GM23338 (cell line): ENCODE data around the gene XDH. TPM values are rescaled to one million over a fixed set of nuclear protein-coding genes. Genes with fewer than 3 reads are reported as not detected.

Experiments
- ATAC-seq: fragments of 200-7000 bp; cut with Tn5 transposase; 3 replicates; pipeline ENCODE4 v1.9.1; 2020
- DNase-seq: peaks from one replicate; pipeline ENCODE4 v3.0.0-alpha.2; 2015; ENCODE audit warnings: low spot score
- H2AFZ ChIP-seq: fragments of 200-600 bp; sonication (generic); 2 replicates; pipeline ENCODE4 v1.8.0; 2016; ENCODE audit warnings: antibody characterized with exemption, mild to moderate bottlenecking, moderate library complexity
- H3F3A ChIP-seq: fragments of 200-600 bp; sonication (generic); replicated peaks from 2 replicates; pipeline ENCODE4 v1.8.0; 2017; ENCODE audit warnings: antibody characterized with exemption, mixed run types, low read depth
- H3K27ac ChIP-seq: fragments of 200-600 bp; sonication (generic); 2 replicates; pipeline ENCODE4 v1.6.1; 2016; ENCODE audit warnings: low read depth
- H3K27me3 ChIP-seq: fragments of 200-600 bp; sonication (generic); 2 replicates; pipeline ENCODE4 v1.8.0; 2016; ENCODE audit warnings: mild to moderate bottlenecking, mixed run types, moderate library complexity; ENCODE audit not compliant: insufficient read depth
- H3K36me3 ChIP-seq: fragments of 200-600 bp; sonication (generic); 2 replicates; pipeline ENCODE4 v1.8.0; 2016; ENCODE audit warnings: mild to moderate bottlenecking; ENCODE audit not compliant: insufficient read depth
- H3K4me1 ChIP-seq: fragments of 200-600 bp; sonication (generic); 2 replicates; pipeline ENCODE4 v1.8.0; 2016; ENCODE audit warnings: mild to moderate bottlenecking, moderate library complexity; ENCODE audit not compliant: insufficient read depth
- H3K4me2 ChIP-seq: fragments of 200-600 bp; sonication (generic); 2 replicates; pipeline ENCODE4 v1.7.1; 2017; ENCODE audit warnings: mixed run types
- H3K4me3 ChIP-seq: fragments of 200-600 bp; sonication (generic); 2 replicates; pipeline ENCODE4 v1.6.1; 2016; ENCODE audit warnings: mixed run types
- H3K79me2 ChIP-seq: fragments of 200-600 bp; sonication (generic); replicated peaks from 2 replicates; pipeline ENCODE4 v1.8.0; 2017; ENCODE audit warnings: mild to moderate bottlenecking; ENCODE audit not compliant: insufficient read depth
- H3K9me2 ChIP-seq: fragments of 200-600 bp; sonication (generic); 2 replicates; pipeline ENCODE4 v1.8.0; 2017; ENCODE audit not compliant: insufficient read depth
- H4K20me1 ChIP-seq: fragments of 200-600 bp; sonication (generic); replicated peaks from 2 replicates; pipeline ENCODE4 v1.8.0; 2017; ENCODE audit warnings: mild to moderate bottlenecking; ENCODE audit not compliant: insufficient read depth
- H3K27ac Mint-ChIP-seq: 2 replicates; pipeline ENCODE4 v1.8.0; 2020; ENCODE audit warnings: inconsistent platforms, mild to moderate bottlenecking, moderate library complexity, mixed read lengths
- H3K27me3 Mint-ChIP-seq: 3 replicates; pipeline ENCODE4 v1.8.0; 2022; ENCODE audit warnings: low read depth, mild to moderate bottlenecking, moderate library complexity, mixed read lengths, inconsistent platforms; ENCODE audit not compliant: insufficient read depth, poor library complexity
- H3K36me3 Mint-ChIP-seq: 3 replicates; pipeline ENCODE4 v1.8.0; 2021; ENCODE audit warnings: low read depth, mild to moderate bottlenecking, inconsistent platforms, moderate library complexity, mixed read lengths
- H3K4me1 Mint-ChIP-seq: 3 replicates; pipeline ENCODE4 v1.8.0; 2020; ENCODE audit warnings: mild to moderate bottlenecking, inconsistent platforms, mixed read lengths
- H3K4me3 Mint-ChIP-seq: 3 replicates; pipeline ENCODE4 v1.8.0; 2021; ENCODE audit warnings: moderate library complexity, mild to moderate bottlenecking, inconsistent platforms, mixed read lengths
- H3K9me3 Mint-ChIP-seq: 3 replicates; pipeline ENCODE4 v1.8.0; 2020; ENCODE audit warnings: moderate library complexity, mild to moderate bottlenecking, inconsistent platforms, mixed read lengths
- POLR2AphosphoS5 ChIP-seq: IDR thresholded peaks from 2 replicates; pipeline ENCODE4 v1.6.1; 2016; ENCODE audit warnings: antibody characterized with exemption, low read depth
- ZNF114 ChIP-seq: fragments of 250-450 bp; sonication (Bioruptor Pico); IDR thresholded peaks from 2 replicates; pipeline ENCODE4 v1.5.0; 2020; ENCODE audit warnings: mild to moderate bottlenecking, moderate library complexity
- polyA plus RNA-seq: library from polyadenylated mRNA; unstranded; fragments of >200 nt; fragmentation: Nextera tagmentation; extraction: Ambion mirVana; gene quantifications from 2 replicates; pipeline ENCODE4 v1.2.1, GENCODE V29; 2016
- total RNA-seq: library from RNA; depleted of rRNA; stranded (reverse); fragments of >200 nt; shearing (Covaris generic); gene quantifications from 2 replicates; pipeline ENCODE4 v1.2.3, GENCODE V29; 2014
- TF ChIP-seq, protein P1 (sequence below): fragments of 250-450 bp; sonication (Bioruptor Pico); IDR thresholded peaks from 2 replicates; pipeline ENCODE4 v1.5.0; 2020; ENCODE audit warnings: mild to moderate bottlenecking, moderate library complexity
- TF ChIP-seq, protein P2 (sequence below), 2 experiments: fragments of 200-600 bp in 1 of 2; sonication (generic) in 1 of 2; conservative IDR thresholded peaks; 2 replicates each; pipeline versions ENCODE4 v1.5.1 to v1.6.1; 2016 to 2017; ENCODE audit warnings: antibody characterized with exemption in 2 of 2, low read depth in 2 of 2, mild to moderate bottlenecking in 2 of 2, moderate library complexity in 1 of 2
- TF ChIP-seq, protein P3 (sequence below): IDR thresholded peaks from 2 replicates; pipeline ENCODE4 v1.6.1; 2016; ENCODE audit warnings: antibody characterized with exemption

The XDH gene
- total and polyA plus RNA-seq, 2 experiments from 2014 or later = 0.55 to 0.87 TPM

DNA sequence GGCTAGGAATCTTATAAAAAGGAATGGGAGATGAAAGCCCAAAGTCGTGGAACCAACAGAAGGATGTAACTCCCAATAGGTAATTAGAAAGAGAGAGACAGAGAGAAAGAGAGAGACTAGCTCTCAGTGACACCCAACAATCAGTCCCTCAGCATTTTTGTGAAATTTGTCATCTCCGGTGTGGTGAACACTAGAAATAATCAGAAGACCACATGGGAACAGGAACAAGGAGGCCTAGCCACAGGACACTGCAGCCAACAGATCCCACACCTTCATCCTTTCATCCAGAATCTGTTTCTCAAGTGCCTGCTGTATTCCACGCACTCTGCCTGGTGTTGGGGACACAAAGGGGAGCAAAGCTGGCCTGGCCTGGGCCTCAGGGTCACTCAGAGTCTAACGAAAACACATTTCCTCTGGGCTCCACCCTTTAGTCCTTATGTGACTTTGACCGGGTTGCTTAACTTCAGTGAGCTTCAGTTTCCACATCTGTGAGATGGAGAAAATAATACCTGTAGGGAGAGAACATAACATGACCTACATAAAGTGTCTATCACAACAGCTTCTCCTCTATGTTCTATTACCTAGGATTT lies 127.5 kb downstream of the XDH start:
- no peak for ATAC-seq
- no peak overlapping the region for H3K4me3 Mint-ChIP-seq
- peaks cover 2% of the 10 kb centered on the region for H3K27me3 Mint-ChIP-seq
- Histone ChIP-seq H2AFZ (no peak overlapping the region), H3K27me3 (no peaks in the 10 kb centered on the region), H3K79me2 (no peaks in the 10 kb centered on the region), H3K27ac (no peak overlapping the region), H3K4me3 (no peak overlapping the region), H3K9me2 (peaks cover 11% of the 10 kb centered on the region; the same call in 1 of the 2 replicates), H3K4me1 (peaks cover 3% of the 10 kb centered on the region; the same call in 1 of the 2 replicates), H3K36me3 (no peaks in the 10 kb centered on the region), H3K4me2 (no peak overlapping the region), H4K20me1 (no peaks in the 10 kb centered on the region), H3F3A (no peaks in the 10 kb centered on the region)
- peaks cover 10% of the 10 kb centered on the region for H3K4me1 Mint-ChIP-seq
- TF ChIP-seq, protein P1, sequence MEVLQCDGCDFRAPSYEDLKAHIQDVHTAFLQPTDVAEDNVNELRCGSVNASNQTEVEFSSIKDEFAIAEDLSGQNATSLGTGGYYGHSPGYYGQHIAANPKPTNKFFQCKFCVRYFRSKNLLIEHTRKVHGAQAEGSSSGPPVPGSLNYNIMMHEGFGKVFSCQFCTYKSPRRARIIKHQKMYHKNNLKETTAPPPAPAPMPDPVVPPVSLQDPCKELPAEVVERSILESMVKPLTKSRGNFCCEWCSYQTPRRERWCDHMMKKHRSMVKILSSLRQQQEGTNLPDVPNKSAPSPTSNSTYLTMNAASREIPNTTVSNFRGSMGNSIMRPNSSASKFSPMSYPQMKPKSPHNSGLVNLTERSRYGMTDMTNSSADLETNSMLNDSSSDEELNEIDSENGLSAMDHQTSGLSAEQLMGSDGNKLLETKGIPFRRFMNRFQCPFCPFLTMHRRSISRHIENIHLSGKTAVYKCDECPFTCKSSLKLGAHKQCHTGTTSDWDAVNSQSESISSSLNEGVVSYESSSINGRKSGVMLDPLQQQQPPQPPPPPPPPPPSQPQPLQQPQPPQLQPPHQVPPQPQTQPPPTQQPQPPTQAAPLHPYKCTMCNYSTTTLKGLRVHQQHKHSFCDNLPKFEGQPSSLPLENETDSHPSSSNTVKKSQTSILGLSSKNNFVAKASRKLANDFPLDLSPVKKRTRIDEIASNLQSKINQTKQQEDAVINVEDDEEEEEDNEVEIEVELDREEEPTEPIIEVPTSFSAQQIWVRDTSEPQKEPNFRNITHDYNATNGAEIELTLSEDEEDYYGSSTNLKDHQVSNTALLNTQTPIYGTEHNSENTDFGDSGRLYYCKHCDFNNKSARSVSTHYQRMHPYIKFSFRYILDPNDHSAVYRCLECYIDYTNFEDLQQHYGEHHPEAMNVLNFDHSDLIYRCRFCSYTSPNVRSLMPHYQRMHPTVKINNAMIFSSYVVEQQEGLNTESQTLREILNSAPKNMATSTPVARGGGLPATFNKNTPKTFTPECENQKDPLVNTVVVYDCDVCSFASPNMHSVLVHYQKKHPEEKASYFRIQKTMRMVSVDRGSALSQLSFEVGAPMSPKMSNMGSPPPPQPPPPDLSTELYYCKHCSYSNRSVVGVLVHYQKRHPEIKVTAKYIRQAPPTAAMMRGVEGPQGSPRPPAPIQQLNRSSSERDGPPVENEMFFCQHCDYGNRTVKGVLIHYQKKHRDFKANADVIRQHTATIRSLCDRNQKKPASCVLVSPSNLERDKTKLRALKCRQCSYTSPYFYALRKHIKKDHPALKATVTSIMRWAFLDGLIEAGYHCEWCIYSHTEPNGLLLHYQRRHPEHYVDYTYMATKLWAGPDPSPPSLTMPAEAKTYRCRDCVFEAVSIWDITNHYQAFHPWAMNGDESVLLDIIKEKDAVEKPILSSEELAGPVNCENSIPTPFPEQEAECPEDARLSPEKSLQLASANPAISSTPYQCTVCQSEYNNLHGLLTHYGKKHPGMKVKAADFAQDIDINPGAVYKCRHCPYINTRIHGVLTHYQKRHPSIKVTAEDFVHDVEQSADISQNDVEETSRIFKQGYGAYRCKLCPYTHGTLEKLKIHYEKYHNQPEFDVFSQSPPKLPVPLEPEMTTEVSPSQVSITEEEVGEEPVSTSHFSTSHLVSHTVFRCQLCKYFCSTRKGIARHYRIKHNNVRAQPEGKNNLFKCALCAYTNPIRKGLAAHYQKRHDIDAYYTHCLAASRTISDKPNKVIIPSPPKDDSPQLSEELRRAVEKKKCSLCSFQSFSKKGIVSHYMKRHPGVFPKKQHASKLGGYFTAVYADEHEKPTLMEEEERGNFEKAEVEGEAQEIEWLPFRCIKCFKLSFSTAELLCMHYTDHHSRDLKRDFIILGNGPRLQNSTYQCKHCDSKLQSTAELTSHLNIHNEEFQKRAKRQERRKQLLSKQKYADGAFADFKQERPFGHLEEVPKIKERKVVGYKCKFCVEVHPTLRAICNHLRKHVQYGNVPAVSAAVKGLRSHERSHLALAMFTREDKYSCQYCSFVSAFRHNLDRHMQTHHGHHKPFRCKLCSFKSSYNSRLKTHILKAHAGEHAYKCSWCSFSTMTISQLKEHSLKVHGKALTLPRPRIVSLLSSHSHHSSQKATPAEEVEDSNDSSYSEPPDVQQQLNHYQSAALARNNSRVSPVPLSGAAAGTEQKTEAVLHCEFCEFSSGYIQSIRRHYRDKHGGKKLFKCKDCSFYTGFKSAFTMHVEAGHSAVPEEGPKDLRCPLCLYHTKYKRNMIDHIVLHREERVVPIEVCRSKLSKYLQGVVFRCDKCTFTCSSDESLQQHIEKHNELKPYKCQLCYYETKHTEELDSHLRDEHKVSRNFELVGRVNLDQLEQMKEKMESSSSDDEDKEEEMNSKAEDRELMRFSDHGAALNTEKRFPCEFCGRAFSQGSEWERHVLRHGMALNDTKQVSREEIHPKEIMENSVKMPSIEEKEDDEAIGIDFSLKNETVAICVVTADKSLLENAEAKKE (CRISPR knock-in tag) = no peak
- TF ChIP-seq POLR2AphosphoS5 = no peak
- no peak for TF ChIP-seq ZNF114
- TF ChIP-seq, protein P2, sequence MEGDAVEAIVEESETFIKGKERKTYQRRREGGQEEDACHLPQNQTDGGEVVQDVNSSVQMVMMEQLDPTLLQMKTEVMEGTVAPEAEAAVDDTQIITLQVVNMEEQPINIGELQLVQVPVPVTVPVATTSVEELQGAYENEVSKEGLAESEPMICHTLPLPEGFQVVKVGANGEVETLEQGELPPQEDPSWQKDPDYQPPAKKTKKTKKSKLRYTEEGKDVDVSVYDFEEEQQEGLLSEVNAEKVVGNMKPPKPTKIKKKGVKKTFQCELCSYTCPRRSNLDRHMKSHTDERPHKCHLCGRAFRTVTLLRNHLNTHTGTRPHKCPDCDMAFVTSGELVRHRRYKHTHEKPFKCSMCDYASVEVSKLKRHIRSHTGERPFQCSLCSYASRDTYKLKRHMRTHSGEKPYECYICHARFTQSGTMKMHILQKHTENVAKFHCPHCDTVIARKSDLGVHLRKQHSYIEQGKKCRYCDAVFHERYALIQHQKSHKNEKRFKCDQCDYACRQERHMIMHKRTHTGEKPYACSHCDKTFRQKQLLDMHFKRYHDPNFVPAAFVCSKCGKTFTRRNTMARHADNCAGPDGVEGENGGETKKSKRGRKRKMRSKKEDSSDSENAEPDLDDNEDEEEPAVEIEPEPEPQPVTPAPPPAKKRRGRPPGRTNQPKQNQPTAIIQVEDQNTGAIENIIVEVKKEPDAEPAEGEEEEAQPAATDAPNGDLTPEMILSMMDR (conservative IDR thresholded peaks at IDR 0.05; ENCODE audit: low read depth in 2 of 2) = no peak
- TF ChIP-seq, protein P3, sequence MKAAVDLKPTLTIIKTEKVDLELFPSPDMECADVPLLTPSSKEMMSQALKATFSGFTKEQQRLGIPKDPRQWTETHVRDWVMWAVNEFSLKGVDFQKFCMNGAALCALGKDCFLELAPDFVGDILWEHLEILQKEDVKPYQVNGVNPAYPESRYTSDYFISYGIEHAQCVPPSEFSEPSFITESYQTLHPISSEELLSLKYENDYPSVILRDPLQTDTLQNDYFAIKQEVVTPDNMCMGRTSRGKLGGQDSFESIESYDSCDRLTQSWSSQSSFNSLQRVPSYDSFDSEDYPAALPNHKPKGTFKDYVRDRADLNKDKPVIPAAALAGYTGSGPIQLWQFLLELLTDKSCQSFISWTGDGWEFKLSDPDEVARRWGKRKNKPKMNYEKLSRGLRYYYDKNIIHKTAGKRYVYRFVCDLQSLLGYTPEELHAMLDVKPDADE = no peak
- no peak overlapping the region for H3K27ac Mint-ChIP-seq
- no peak for DNase-seq
- no peaks in the 10 kb centered on the region for H3K36me3 Mint-ChIP-seq
- no peaks in the 10 kb centered on the region; the same call in 2 of the 3 replicates for H3K9me3 Mint-ChIP-seq
